HEK293 (cell line): ENCODE measurements around the gene SRSF4.

ENCODE experiments used
- CTCF ChIA-PET: fragments of 350-600 bp; formaldehyde crosslinking; extraction: SDS; loops from one replicate; lab custom pipeline; 2021; ENCODE audit warnings: antibody characterized with exemption; lab: Yijun Ruan, JAX
- POLR2A ChIA-PET: fragments of 300-600 bp; formaldehyde crosslinking; extraction: SDS; loops from one replicate; lab custom pipeline; 2020; ENCODE audit warnings: antibody characterized with exemption, inconsistent platforms; lab: Yijun Ruan, JAX
- H3K27ac ChIP-seq: fragments of 200-500 bp; sonication (Bioruptor generic); 2 replicates; pipeline ENCODE4 v1.5.1; 2014; ENCODE audit warnings: low read depth, low read length, control low read depth, inconsistent platforms; ENCODE audit errors: extremely low read depth
- H3K36me3 ChIP-seq, 2 experiments: fragments of 200-500 bp in 1 of 2; sonication (Bioruptor generic) in 1 of 2; 1 replicate in 1 of 2; 2 replicates in 1 of 2; pipeline ENCODE4 v1.5.1; 2014 to 2017; ENCODE audit warnings: inconsistent platforms in 2 of 2, low read length in 2 of 2; ENCODE audit not compliant: control insufficient read depth in 2 of 2, insufficient read depth in 1 of 2
- H3K4me1 ChIP-seq: fragments of 200-500 bp; sonication (Bioruptor generic); 2 replicates; pipeline ENCODE4 v1.5.1; 2014; ENCODE audit warnings: mild to moderate bottlenecking, low read length, inconsistent platforms; ENCODE audit not compliant: control insufficient read depth, insufficient read depth
- H3K4me3 ChIP-seq: 2 replicates; pipeline ENCODE4 v1.5.1; 2011; ENCODE audit warnings: low read depth, mild to moderate bottlenecking, control low read depth, low read length, moderate library complexity
- H3K9me3 ChIP-seq: fragments of 200-500 bp; sonication (Bioruptor generic); 2 replicates; pipeline ENCODE4 v1.5.1; 2014; ENCODE audit warnings: low read depth, low read length, inconsistent platforms; ENCODE audit not compliant: control insufficient read depth, insufficient read depth
- AEBP2 ChIP-seq: fragments of 450-650 bp; formaldehyde crosslinking; IDR thresholded peaks from 2 replicates; pipeline ENCODE4 v1.5.1; 2016; ENCODE audit warnings: missing biosample characterization, missing genetic modification characterization, borderline replicate concordance
- BCL11A ChIP-seq: fragments of 450-650 bp; formaldehyde crosslinking; IDR thresholded peaks from 2 replicates; pipeline ENCODE4 v1.5.1; 2016; ENCODE audit warnings: low read depth, missing biosample characterization, missing genetic modification characterization
- ELK4 ChIP-seq: IDR thresholded peaks from 2 replicates; pipeline ENCODE4 v1.6.1; 2011; ENCODE audit warnings: mild to moderate bottlenecking, low read depth, low read length, borderline replicate concordance
- GLI4 ChIP-seq: fragments of 450-650 bp; formaldehyde crosslinking; IDR thresholded peaks from 2 replicates; pipeline ENCODE4 v1.5.1; 2016; ENCODE audit warnings: missing biosample characterization, missing genetic modification characterization
- MEIS1 ChIP-seq: sonication (generic); formaldehyde crosslinking; IDR thresholded peaks from 2 replicates; pipeline ENCODE4 v1.8.1; 2022; ENCODE audit warnings: missing genetic modification reagents, mild to moderate bottlenecking, borderline replicate concordance
- REPIN1 ChIP-seq: fragments of 450-650 bp; formaldehyde crosslinking; IDR thresholded peaks from 2 replicates; pipeline ENCODE4 v1.5.1; 2017; ENCODE audit warnings: missing biosample characterization, missing genetic modification characterization, low read depth
- SALL2 ChIP-seq: fragments of 450-650 bp; formaldehyde crosslinking; IDR thresholded peaks from 2 replicates; pipeline ENCODE4 v1.5.0; 2017; ENCODE audit warnings: missing biosample characterization, mild to moderate bottlenecking, missing genetic modification characterization, borderline replicate concordance
- ZBTB11 ChIP-seq: fragments of 450-650 bp; formaldehyde crosslinking; conservative IDR thresholded peaks from 2 replicates; pipeline ENCODE4 v1.5.1; 2016; ENCODE audit warnings: low read depth, missing biosample characterization, missing genetic modification characterization
- ZBTB44 ChIP-seq: fragments of 450-650 bp; IDR thresholded peaks from 2 replicates; pipeline ENCODE4 v1.5.1; 2018; ENCODE audit warnings: missing biosample characterization, mild to moderate bottlenecking, missing genetic modification characterization
- ZBTB6 ChIP-seq: fragments of 450-650 bp; formaldehyde crosslinking; IDR thresholded peaks from 2 replicates; pipeline ENCODE4 v1.5.1; 2017; ENCODE audit warnings: missing biosample characterization, missing genetic modification characterization
- ZBTB7A ChIP-seq: fragments of 450-650 bp; formaldehyde crosslinking; IDR thresholded peaks from 2 replicates; pipeline ENCODE4 v1.5.1; 2016; ENCODE audit warnings: low read depth, missing biosample characterization, missing genetic modification characterization
- ZNF133 ChIP-seq: fragments of 450-650 bp; formaldehyde crosslinking; IDR thresholded peaks from 2 replicates; pipeline ENCODE4 v1.5.1; 2016; ENCODE audit warnings: missing biosample characterization, missing genetic modification characterization
- ZNF146 ChIP-seq: fragments of 450-650 bp; formaldehyde crosslinking; IDR thresholded peaks from 2 replicates; pipeline ENCODE4 v1.5.1; 2016; ENCODE audit warnings: missing biosample characterization, missing genetic modification characterization
- ZNF239 ChIP-seq: fragments of 450-650 bp; formaldehyde crosslinking; IDR thresholded peaks from 2 replicates; pipeline ENCODE4 v1.5.1; 2016; ENCODE audit warnings: missing biosample characterization, missing genetic modification characterization
- ZNF292 ChIP-seq: fragments of 450-650 bp; formaldehyde crosslinking; IDR thresholded peaks from 2 replicates; pipeline ENCODE4 v1.5.1; 2016; ENCODE audit warnings: low read depth, missing biosample characterization, missing genetic modification characterization, borderline replicate concordance
- ZNF335 ChIP-seq: fragments of 450-650 bp; formaldehyde crosslinking; conservative IDR thresholded peaks from 2 replicates; pipeline ENCODE4 v1.5.1; 2016; ENCODE audit warnings: missing biosample characterization, missing genetic modification characterization
- ZNF366 ChIP-seq: fragments of 450-650 bp; formaldehyde crosslinking; conservative IDR thresholded peaks from 2 replicates; pipeline ENCODE4 v1.5.1; 2016; ENCODE audit warnings: missing biosample characterization, missing genetic modification characterization
- ZNF391 ChIP-seq: fragments of 450-650 bp; formaldehyde crosslinking; IDR thresholded peaks from 2 replicates; pipeline ENCODE4 v1.5.1; 2016; ENCODE audit warnings: low read depth, missing biosample characterization, missing genetic modification characterization, borderline replicate concordance
- ZNF580 ChIP-seq: fragments of 450-650 bp; formaldehyde crosslinking; IDR thresholded peaks from 2 replicates; pipeline ENCODE4 v1.5.1; 2016; ENCODE audit warnings: missing biosample characterization, missing genetic modification characterization
- ZNF792 ChIP-seq: fragments of 450-650 bp; formaldehyde crosslinking; IDR thresholded peaks from 2 replicates; pipeline ENCODE4 v1.5.1; 2016; ENCODE audit warnings: missing biosample characterization, missing genetic modification characterization

SRSF4 gene

GRCh38 chr1:29202053-29202452, 20.4 kb upstream of the SRSF4 start:
- peaks cover 10 to 90% of the 10 kb centered on the region in 2 experiments; a peak in 2 of 3 replicates for H3K36me3 ChIP-seq
- POLR2A ChIA-PET = interaction anchor here (0.6 to 2.2 kb wide), 3 partner anchors 20 to 401 kb away, joined by 3 to 17 read pairs (median 10); partner anchors contain the start of gene SRSF4
- no peaks in the 10 kb centered on the region for H3K4me1 ChIP-seq
- no peaks in the 10 kb centered on the region for H3K9me3 ChIP-seq
- no peak overlapping the region for H3K27ac ChIP-seq
- no peak for TF ChIP-seq ZNF366 (tag by site-specific recombination)
- TF ChIP-seq AEBP2 (tag by site-specific recombination) = no peak
- TF ChIP-seq ZNF391 (tag by site-specific recombination) = no peak
- TF ChIP-seq ZBTB7A (tag by site-specific recombination) = no peak
- no peak for TF ChIP-seq ZNF335 (tag by site-specific recombination)
- no peak for TF ChIP-seq ZNF146 (tag by site-specific recombination)
- TF ChIP-seq SALL2 = no peak
- TF ChIP-seq ZBTB44 (tag by site-specific recombination) = no peak
- no peak for TF ChIP-seq BCL11A (tag by site-specific recombination)
- no peak for TF ChIP-seq ZBTB11 (tag by site-specific recombination)
- TF ChIP-seq ZNF580 = no peak
- no peak for TF ChIP-seq ZNF292 (tag by site-specific recombination)
- TF ChIP-seq REPIN1 (tag by site-specific recombination) = no peak
- TF ChIP-seq GLI4 = no peak
- no peak for TF ChIP-seq ZNF239
- TF ChIP-seq ZNF133 = no peak
- CTCF ChIA-PET = interaction anchor here (0.6 to 10.8 kb wide), 32 partner anchors 8 to 795 kb away, joined by 3 to 159 read pairs (median 5); partner anchors contain the start of genes SRSF4 and TAF12
- no peak overlapping the region for H3K4me3 ChIP-seq

GRCh38 chr1:29201595-29202051, 19.9 kb upstream of the SRSF4 start:
- ChIA-PET POLR2A (interaction anchor here (2.2 kb wide), 1 partner anchor 20 kb away, joined by 17 read pairs; the partner anchor contains the start of gene SRSF4), CTCF (interaction anchor here (0.6 to 10.8 kb wide), 17 partner anchors 12 to 558 kb away, joined by 3 to 159 read pairs (median 5); partner anchors contain the start of genes SRSF4 and TAF12)
- Histone ChIP-seq H3K9me3 (no peaks in the 10 kb centered on the region), H3K4me1 (no peaks in the 10 kb centered on the region), H3K4me3 (no peak overlapping the region), H3K36me3 (peaks cover 10 to 91% of the 10 kb centered on the region in 2 experiments; a peak in 2 of 3 replicates), H3K27ac (no peak overlapping the region)
- TF ChIP-seq ELK4 (no peak), ZBTB6 (no peak), MEIS1 (no peak), ZNF792 (tag by site-specific recombination) (no peak)
